ENCODE measurements around the gene GAPT. TPM values are rescaled to one million over a fixed set of nuclear protein-coding genes. Genes with fewer than 3 reads are reported as not detected.

GAPT gene
- total RNA-seq = 1 to 10 TPM in 3 of 6 donors, under 1 TPM in 1, not detected in 2; 0.16 to 3.2 (median 1.3) TPM
- under 1 TPM; 0.28 to 0.38 TPM for polyA plus RNA-seq

- Histone ChIP-seq H3K9me3 (no peaks in the 10 kb centered on the region), H3K4me1 (no peaks in the 10 kb centered on the region), H3K4me3 (no peak within 1 kb of the TSS), H3K27ac (no peak within 1 kb of the TSS), H3K27me3 (no peaks in the 10 kb centered on the region), H3K36me3 (no peaks in the 10 kb centered on the region)
- no peak for TF ChIP-seq CTCF (IDR thresholded peaks at IDR 0.05)
- intact Hi-C loops (cut with DNase I) = loop anchor here in 1 of 3 donors (10.0 kb wide), 2 partner anchors 323 to 353 kb away; no protein-coding TSS in a partner anchor
- 74 to 82% methylated on average over 6 of the region's 6 CpGs for WGBS, 2 donors
- ATAC-seq (peak in 2 of 4 donors; percentile 29 to 58), DNase-seq (no peak), FAIRE-seq (peak; percentile 5)
Observed at GRCh38 chr5:58491216-58491892, at the start of gene GAPT. TSS of gene GAPT (plus strand) at chr5:58491435. CDS start at chr5:58494537, 3,102 bp downstream.

- no peaks in the 10 kb centered on the region for H3K36me3 ChIP-seq
- H3K9me3 ChIP-seq = no peaks in the 10 kb centered on the region
- H3K27me3 ChIP-seq = no peaks in the 10 kb centered on the region
- no peak overlapping the region for H3K4me3 ChIP-seq
- FAIRE-seq (no peak), ATAC-seq (no peak), DNase-seq (no peak)
- intact Hi-C loops (cut with DNase I) = no loop called here
- no peak overlapping the region for H3K27ac ChIP-seq
- no peak for TF ChIP-seq CTCF (IDR thresholded peaks at IDR 0.05)
- peaks cover 9 to 19% (median 19%) of the 10 kb centered on the region in 3 donors for H3K4me1 ChIP-seq
Observed at GRCh38 chr5:58444805-58445204, 46.4 kb upstream of the GAPT start.

- H3K27me3 ChIP-seq = no peaks in the 10 kb centered on the region
- DNase-seq (no peak), ATAC-seq (no peak), FAIRE-seq (no peak)
- no peaks in the 10 kb centered on the region for H3K36me3 ChIP-seq
- H3K27ac ChIP-seq = no peak overlapping the region
- TF ChIP-seq CTCF (IDR thresholded peaks at IDR 0.05) = no peak
- 87 to 90% methylated on average over 10 of the region's 10 CpGs for WGBS, 2 donors
- no peaks in the 10 kb centered on the region for H3K9me3 ChIP-seq
- intact Hi-C loops (cut with DNase I) = no loop called here
- H3K4me3 ChIP-seq = no peak overlapping the region
- H3K4me1 ChIP-seq = peaks cover 5 to 7% (median 7%) of the 10 kb centered on the region in 3 donors
Observed at GRCh38 chr5:58446024-58446423, 45.2 kb upstream of the GAPT start.

GRCh38 chr5:58447226-58447625 is 44.0 kb upstream of the GAPT start:
- WGBS, 2 donors = 73 to 77% methylated on average over 2 of the region's 2 CpGs

More at GRCh38 chr5:58447226-58447625, 44.0 kb upstream of the GAPT start:
- Histone ChIP-seq H3K4me1 (no peaks in the 10 kb centered on the region), H3K4me3 (no peak overlapping the region), H3K36me3 (no peaks in the 10 kb centered on the region), H3K9me3 (no peaks in the 10 kb centered on the region), H3K27ac (no peak overlapping the region), H3K27me3 (no peaks in the 10 kb centered on the region)
- no peak for TF ChIP-seq CTCF (IDR thresholded peaks at IDR 0.05)
- DNase-seq (no peak), FAIRE-seq (no peak), ATAC-seq (no peak)
- intact Hi-C loops (cut with DNase I) = no loop called here

Data from pancreas (tissue), 10 donors.